ENCODE results near the gene NEFH.

The NEFH gene

DNA sequence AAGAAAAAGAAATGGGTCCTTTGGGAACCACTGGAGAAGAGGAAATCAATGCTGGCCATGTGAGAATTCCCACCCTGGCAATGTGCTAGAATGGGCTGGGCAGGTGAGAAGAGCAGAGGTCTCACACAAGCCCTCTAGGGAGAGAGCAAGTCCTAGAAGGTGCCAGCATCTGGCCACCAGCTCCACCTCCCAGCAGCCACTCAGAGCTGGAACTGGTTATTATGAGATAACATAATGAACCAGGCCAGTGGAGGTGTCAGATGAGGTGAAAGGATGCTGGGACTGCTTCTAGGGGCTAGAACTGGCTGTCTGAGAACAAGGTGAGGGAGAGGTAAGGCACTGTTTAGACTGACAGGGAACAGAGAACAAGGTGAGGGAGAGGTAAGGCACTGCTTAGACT is 29.3 kb downstream of the NEFH start:
- DNase-seq, result no peak

DNA sequence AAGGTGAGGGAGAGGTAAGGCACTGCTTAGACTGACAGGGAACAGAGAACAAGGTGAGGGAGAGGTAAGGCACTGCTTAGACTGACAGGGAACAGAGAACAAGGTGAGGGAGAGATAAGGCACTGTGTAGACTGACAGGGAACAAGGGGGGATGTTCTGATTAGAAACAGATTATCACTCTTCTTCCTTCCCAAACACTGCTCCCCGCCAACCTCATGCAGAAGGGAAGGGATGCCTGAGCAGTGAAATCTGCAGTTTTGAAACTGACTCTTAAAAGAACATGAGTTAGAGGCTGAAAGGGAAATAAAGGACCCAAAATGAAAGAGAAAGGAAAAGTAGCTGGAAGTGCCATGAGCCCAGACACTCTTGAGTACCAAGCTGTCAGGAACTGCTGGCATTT is 29.8 kb downstream of the NEFH start:
- no peak for DNase-seq

DNA sequence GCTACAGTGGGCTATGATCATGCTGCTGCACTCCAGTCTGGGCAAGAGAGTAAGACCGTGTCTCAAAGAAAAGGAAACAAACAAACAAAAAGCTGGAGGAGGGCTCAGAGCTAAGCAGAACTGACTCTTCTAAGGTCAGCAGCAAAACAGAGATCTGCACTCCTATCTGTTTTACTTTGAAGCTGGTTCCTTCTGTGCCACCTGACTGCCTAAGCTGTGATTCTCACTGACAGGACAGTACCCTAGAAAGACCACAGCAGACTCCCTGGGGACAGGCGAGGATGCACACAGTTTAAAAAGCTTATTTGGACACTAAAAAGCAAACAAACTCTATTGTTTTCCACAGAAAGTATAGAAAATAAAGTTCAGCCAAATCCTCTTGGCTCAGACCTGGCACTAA is 30.5 kb downstream of the NEFH start:
- no peak for DNase-seq

DNA sequence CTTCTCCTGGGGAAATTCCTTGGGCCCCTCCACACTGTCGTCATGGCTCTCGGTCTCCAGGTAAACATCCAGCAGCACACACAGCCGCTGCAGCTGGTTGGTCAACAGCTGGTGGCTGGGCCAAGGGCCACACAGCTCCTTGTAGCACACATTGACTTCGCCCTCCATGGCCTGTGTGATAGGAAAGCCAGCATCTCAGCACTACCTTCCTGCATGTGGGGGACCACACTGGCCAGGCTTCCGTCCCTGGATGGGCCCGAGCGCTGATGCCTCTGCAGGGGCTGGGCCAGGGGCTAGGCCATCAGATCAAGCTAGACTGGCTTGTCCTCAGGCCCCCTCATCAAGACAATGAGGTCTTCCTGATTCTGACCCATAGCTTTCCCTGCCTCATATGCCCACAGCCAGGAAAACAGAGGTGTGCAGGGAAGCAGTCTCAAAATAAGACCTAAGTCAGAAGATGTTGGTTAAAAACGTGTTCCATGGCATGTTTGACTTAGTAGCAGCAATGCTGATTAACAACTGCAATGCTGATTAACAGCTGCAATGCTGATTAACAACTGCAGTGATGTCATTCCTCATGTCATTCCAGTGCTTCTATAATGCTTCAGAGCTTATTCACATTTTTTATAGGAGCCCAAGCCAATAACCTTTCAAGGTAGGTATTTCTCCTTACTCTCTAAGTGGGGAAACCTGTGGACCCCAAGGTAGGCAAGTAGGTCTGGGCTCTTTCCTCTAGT is 31.3 kb downstream of the NEFH start:
- DNase-seq, result no peak

DNA sequence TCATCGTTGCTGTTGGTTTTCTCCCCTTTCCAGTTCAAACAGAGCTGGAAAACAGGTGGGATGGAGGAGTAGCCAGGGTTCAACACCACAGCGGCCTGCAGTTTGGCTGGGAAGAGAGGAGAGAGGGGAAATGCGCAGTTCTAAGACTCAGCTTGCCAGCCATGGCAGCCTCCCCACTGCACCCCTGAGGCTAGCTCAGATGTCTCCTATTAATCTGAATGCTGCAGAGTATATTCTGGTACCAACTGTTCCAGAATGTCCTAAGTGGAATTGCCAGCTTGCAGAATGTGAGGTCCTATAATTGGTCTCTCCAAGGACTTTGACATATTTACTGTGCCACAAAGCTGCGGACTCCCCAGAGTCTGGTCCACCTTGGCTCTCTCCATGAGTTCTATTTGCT is 32.0 kb downstream of the NEFH start:
- DNase-seq, result no peak

DNA sequence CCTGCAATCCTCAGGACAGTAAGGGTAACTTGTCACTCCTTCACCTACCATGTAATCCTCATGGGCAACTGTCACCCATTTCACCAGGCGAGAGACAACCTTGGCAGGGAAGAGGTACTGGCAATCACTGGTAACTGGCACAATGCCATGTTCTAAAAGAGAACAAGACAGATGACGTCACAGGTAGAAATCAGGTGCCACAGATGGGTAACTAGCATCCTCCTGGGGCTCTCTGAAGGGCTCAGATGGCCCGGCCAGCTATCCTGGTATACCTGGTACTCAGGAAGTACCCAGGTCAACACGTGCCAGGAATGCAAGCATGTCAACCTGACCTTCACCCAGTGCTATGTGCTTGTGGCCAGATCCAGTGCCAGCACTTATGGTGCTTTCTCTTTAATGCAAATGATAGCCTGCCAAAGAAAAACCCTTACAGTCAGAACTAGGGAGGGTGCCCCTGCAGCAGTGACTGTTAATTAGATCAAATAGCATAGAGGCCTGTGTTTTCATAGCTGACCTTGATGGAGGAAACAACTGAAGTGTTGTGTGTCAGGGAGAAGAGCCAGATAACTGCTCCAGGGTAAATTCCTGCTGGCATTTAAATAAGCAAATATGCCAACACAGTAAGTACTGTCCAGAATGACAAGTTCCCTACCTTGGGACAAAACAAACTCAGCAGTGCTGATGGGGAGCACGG is 37.3 kb downstream of the NEFH start:
- no peak for DNase-seq

DNA sequence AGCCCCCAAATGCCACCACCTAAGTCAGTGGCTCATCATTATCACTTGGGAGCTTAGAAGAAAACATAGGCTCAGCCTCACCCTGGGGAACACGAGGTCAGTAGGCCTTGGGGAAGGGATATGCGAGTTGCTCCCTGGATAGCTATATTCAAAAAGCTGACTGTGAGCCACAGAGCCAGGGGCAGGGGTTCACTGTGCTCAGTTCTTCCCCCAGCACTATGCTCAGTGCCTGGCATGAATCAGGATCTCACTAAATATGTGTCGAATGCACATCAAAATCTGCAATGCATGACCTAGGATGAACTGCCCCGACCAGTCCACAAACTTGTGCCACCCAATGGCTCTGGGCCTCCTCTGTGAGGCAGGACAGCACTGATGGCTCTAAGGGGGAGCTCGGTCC is 38.4 kb downstream of the NEFH start:
- no peak for DNase-seq

DNA sequence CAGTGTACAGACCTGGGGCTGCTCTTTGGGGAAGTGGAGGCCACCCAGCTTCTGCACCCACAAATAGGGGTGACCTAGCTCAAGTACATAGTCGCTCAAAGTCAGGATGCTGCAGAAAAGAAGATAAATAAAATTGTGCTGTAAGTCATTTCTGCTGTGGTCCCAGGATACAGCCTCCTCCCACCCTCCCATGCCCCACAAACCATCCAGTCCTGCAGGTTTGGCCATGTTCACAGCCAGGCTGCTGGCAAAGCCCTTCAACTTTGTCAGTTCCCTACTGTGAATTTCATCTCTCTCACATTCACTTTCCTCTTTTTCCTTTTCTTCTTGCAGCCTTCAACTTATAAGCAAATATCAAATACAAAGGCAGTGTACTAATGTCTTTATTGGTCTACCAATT is 40.0 kb downstream of the NEFH start:
- no peak for DNase-seq

DNA sequence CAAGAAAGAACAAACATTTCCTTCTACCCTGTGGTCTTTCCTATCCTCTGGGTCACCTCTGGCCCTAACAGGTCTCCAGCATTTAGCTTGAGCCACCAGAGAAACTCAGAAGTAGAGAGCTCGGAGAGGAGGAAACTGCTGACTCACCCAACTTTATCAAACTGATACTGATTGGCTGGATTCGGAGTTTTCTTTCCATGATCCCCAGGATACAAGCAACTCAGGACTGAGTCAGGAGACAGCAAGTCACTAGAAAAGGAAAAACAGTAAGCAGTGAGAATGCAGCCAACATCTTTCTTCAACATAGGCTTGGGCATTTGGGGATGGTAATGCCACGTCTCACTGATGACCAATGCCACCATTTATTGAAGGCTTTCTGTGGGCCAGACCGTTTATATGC is 40.8 kb downstream of the NEFH start:
- DNase-seq, result no peak

DNA sequence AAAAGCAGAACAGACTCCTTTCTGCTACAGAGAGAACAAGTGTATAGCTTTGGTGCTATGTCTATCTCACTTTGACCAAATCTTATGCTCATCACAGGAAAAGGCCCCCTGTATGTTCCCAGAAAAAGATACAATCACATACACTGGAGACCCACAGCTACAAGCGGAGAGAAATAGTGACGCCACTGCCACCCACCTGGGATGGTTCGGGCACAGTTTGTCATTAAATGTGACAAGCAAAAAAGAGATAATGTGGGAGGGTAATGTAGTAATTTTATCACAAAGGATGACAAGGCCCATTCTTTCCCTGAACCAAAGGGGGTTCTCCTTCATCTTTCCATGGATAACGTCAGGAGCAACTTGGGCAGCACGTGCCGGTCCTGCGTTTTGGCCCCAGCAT is 41.5 kb downstream of the NEFH start:
- no peak for DNase-seq

DNA sequence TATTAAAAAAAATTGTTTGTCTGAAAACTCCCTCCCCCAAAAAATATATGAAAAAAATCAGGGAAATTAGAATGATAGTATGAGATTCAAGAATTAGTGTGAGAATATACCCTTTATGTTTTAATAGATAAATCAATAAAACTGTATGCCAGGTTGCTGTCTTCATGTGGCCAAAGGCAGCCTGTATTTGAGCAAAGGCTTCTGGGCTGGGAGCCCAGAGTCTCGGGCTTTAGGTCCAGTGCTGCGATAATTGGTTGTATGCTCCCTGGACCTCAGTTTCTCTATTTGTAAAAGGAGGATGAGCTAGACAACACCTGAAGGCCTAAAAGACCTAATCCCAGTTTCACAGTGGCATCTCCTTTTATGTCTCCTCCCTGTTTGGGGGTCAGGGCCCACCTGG is 43.7 kb downstream of the NEFH start:
- no peak for DNase-seq

DNA sequence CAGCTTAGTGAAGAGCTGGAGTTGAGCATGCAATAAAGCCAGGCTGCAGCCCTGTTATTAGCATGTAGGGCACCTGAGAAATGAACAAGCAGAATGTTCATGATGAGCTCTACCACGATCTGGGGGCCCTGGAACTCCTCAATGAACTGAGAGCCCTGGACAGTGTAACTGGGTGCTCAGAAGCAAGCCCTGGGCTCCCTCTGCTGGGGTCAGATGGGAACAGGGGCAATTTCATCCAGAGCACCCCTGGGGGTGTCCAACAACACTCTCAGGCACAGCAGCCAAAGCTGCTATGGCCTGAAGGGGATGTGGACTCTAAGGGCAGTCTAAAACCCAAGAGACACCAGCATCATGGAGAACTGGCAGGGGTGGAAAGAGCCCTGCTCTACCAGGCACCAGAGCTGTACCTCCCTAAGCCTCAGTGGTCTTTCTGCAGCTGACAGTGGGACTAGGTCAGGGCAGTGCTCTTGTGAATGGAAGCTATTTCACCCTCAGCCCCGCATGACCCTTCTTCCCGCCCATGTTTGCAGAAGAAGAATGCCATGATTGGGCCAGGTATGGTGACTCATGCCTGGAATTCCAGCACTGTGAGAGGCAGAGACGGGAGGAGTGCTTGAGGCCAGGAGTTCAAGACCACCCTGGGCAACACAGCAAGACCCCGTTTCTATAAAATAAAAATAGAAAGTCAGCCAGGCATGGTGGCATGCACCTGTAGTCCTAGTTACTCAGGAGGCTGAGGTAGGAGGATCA is 44.6 kb downstream of the NEFH start:
- DNase-seq, result no peak

DNA sequence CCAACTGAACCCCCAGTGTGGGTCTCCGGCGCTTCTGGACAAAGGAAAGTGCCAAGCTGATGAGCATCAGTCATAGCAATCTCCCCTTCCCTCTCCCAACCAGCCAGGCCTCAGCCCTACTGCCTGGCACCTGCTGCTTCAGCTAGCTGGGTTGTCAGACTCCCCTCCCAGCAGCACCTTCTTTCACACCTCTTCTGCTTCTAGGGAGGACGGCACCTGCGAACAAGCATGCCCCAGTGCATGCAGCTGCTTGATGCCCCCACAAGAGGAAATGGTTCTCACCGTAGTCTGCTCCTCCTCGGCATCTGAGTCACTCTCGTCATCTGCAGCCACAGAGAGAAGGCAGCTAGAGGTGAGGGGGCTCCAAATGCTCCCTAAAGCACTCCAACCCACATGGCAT is 48.1 kb downstream of the NEFH start:
- no peak for DNase-seq

DNA sequence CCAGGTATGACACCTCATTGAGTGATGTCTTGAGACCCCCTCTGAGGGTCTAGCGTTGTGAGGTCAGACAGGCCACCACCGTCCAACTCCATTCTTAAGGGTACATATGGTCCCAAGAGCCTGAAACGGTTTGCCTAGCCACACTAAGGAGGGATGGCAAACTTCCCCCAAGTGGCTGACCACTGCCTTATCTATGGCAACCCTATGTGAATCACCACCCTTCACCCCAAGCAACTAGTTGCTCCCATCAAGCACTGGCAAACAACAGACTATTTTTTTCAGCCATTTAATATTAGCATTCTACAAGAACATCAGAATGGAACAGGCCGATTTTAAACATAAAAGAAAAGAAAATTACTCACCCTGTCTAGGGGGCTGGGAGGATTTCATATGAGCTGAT is 50.7 kb downstream of the NEFH start:
- DNase-seq, result no peak

DNA sequence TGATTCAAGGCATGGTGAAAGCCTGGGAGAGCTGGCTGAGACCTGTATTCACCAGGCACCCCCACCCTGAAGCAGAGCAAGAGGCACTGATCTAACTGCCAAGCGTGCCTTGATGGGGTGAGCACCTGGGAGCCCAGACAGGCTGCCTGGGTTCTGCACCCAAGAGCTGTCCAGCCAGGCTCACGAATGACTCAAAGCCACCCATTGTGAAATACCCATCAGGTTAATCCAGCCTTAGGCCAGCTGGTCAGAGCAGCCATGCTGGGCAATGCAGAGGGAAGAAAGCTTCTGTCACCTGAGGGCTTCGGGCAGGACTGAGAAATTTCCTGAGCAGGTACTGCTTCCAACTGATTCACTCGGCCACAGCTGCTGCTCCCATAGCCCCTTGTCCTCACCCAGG is 51.4 kb downstream of the NEFH start:
- no peak for DNase-seq

DNA sequence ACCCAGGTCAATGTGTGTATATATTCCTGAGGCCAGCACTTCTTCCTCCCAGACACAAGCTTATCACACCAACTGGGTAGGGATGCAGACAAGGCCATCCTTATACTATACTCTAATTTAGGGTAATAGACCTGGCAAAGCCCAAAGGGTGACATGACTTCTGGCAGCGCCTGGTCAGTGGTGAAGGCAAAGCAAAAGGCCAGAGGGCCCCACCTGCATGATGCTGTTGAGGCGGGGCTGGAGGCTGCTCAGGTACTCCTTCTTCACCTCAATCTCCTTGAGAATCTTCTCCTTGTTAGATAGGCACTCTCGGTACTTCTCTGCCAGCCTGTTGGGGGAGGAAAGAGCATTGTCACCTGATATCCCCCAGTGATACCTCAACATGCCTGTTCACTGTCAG is 56.4 kb downstream of the NEFH start:
- no peak for DNase-seq

DNA sequence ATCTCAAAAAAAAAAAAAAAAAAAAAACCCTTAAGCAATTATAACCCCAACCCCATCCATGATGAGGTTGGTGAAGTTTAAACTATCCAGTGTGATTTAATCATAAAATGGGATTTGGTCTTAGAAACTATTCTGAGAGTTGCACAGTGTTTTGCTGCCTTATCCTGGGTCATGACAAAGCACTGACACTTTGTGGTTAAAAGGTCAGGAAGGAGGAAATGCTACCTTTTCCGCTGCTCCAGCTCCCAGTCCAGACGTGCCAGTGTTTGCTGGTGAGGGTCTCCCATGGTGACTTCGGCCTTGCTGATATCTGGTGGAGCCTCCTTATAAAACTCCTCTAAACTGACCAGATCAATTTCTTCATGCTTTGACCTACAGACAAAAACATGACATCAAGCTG is 59.1 kb downstream of the NEFH start:
- DNase-seq, result no peak

Measured in MV-4-11 (cell line).